ENCODE results near the gene ALKBH1.
"Not testable (repeated sequence)": the region's sequence is repeated elsewhere in the genome, so short reads cannot be mapped to it uniquely, and the experiment has no call there.

The ALKBH1 gene, protein sequence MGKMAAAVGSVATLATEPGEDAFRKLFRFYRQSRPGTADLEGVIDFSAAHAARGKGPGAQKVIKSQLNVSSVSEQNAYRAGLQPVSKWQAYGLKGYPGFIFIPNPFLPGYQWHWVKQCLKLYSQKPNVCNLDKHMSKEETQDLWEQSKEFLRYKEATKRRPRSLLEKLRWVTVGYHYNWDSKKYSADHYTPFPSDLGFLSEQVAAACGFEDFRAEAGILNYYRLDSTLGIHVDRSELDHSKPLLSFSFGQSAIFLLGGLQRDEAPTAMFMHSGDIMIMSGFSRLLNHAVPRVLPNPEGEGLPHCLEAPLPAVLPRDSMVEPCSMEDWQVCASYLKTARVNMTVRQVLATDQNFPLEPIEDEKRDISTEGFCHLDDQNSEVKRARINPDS

DNA sequence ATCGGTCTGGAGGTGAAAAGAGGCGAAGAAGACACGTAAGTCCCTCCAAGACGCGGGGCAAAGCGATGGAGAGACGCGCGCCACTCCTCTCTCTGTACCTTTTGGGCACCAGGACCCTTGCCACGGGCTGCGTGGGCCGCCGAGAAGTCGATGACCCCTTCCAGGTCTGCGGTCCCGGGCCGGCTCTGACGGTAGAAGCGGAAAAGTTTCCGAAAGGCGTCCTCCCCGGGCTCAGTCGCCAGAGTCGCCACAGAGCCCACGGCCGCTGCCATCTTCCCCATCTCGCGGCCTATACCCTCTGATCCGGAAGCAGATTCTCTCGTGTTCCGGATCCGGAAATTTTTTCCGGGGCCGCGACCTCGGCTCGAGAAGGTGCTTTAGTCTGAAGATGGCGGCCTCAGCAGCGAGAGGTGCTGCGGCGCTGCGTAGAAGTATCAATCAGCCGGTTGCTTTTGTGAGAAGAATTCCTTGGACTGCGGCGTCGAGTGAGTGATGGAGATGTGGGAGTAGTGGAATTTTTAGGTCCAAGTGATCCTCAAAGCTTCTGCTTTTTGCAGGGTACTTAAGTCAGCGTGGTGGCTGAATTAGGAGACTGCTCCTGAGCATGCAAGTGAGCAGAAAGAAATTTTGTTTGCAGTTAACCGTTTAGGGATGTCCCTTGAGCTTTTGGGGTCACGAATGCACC, at the start of gene ALKBH1, which contains the start of gene SLIRP:
Gene ALKBH1, minus strand, starts transcription at position 300 of the 685 bp plus-strand sequence. Its CDS starts 19 bp downstream, at position 281.
Gene SLIRP, plus strand, starts transcription at position 380 of the 685 bp plus-strand sequence. Its CDS starts 9 bp downstream, at position 389.
- peak; percentile 64 to 74 for DNase-seq (ENCODE audit: low read depth in 2 of 2, low spot score in 1 of 2)

DNA sequence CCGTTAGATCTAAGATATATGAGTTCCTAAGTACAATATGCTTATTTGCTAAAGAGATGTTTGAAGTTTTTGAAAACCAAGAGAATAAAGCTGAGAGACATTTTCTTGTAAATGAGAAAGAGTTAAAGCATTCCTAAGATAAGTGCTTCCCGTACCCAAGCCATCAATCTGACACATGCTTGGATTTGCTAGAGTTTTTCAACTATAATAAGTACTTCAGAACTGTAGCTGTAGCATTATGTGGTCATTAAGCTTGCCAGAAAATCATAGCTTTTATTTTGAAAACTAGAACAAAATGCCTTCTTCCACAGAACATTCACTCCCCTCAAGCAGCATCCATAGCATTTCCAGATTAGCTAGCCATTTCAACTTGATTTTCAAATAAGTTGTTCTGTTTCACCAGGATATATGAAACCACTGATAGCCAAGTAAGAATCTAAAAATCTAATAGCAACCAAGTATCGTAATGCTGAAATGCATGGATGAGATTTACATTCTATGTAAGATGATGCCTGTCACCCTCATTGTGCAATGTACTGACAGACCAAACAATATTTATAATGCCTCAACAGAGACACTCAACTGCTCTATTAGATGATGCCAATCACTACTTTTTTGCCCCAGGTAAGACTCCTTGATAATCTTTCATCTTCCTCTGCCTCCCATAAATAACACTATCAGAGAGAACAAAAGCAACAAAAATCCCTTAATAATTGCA, 45.1 kb upstream of the ALKBH1 start:
- DNase-seq (ENCODE audit: low read depth in 2 of 2, low spot score in 1 of 2), result no peak

DNA sequence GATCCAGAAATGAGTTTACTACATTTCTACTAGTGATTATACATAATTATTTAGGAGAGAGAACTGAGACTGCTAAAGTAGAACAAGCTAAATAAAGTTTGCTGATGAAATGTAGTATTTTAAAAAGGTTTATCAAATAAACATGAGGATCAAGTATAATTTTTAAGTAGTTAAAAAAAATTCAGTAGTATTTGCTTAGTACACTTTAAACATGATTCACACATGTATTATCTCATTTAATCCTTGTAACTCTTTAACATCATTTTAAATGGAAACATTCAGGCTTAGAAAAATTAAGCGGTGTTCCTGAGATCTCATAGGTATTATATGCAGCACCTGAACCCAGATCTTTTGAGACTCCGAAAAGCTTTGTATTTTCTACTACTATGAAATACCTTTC, 44.4 kb upstream of the ALKBH1 start:
- no peak for DNase-seq (ENCODE audit: low read depth in 2 of 2, low spot score in 1 of 2)

DNA sequence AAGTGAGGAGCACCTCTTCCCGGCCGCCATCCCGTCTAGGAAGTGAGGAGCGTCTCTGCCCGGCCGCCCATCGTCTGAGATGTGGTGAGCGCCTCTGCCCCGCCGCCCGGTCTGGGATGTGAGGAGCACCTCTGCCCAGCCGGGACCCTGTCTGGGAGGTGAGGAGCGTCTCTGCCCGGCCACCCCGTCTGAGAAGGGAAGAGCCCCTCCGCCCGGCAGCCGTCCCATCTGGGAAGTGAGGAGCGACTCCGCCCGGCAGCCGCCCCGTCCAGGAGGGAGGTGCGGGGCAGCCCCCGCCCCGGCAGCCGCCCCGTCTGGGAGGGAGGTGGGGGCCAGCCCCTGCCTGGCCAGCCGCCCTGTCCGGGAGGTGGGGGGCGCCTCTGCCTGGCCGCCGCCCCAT, 39.6 kb upstream of the ALKBH1 start:
- DNase-seq (ENCODE audit: low read depth in 2 of 2, low spot score in 1 of 2), result not testable (repeated sequence)

DNA sequence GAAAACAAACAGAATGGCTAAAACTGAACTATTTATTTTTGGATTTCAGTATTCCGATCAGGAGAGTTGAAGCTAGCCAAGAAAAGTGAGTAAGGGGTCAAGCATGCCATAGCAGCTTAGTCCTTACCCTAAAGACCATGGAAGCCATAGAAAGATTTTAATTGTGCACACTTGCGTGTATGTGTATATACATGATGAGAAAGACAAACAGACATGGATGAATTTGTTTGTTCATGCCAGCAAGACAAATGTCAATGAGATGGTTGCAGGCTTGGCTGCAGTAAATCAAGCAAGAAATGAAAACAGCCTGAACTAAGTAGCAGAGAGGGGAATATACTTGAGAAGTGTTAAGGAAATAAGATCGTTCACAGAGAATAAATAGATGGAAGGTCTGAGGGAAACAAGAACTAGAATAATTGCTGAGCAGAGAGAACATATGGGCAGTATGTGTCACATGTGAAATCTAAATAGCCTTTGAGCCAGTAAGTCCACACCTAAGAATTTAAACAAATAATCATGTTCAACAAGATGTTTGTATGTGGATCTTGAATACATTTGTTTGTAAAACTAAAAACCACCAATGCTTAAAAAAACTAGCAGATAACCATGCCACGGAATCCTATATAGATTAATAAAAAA, 38.4 kb upstream of the ALKBH1 start:
- no peak for DNase-seq (ENCODE audit: low read depth in 2 of 2, low spot score in 1 of 2)

DNA sequence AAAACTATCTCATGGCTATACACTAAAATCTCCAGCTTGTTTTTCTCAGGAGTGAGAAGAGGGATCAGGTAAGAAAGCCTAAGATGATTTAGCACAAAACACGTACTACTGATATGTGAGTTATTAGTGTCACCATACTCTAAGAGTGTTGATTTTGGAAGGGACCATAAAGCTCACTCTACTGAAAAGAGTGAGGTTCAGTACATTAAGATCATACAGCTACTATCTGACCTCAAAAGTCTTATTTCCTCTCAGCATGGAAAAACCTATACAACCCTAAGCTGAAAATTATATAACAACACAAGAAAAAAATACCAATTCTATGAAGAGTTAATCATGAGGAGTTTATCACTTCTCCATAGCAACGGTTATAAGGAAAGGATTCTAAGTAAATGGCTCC, 33.6 kb upstream of the ALKBH1 start:
- no peak for DNase-seq (ENCODE audit: low read depth in 2 of 2, low spot score in 1 of 2)

DNA sequence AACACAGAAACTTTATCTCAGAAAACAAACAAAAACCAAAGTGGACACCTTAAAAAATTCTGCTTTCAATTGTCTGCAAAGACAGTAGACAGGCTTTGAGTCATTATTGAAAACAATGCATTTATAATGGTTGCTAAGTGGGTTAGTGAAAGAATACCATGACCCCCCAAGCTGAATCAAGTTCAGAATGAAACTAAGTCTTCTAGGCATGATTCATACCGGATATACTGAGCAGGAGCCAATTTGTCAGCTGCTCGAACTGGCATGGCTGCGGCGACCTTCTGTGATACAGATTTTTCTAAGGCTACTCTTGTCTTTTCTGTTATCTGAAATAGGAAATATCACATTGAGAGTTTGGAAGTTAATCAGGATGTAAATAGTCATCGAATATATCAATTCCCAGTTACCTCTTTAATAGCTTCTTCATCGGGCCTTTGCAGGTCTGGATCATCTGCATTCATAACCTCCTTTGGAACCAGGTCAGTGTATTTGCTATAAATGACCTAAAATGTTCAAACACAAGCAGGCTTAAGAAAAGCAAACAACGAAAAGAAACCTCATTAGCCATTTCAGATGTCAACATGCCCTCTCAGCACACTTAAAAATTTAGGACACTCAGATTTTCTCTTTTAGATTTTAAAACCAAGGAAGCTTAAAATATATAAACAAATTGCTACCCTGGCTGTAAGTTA, 30.9 kb upstream of the ALKBH1 start:
- DNase-seq (ENCODE audit: low read depth in 2 of 2, low spot score in 1 of 2), result no peak

DNA sequence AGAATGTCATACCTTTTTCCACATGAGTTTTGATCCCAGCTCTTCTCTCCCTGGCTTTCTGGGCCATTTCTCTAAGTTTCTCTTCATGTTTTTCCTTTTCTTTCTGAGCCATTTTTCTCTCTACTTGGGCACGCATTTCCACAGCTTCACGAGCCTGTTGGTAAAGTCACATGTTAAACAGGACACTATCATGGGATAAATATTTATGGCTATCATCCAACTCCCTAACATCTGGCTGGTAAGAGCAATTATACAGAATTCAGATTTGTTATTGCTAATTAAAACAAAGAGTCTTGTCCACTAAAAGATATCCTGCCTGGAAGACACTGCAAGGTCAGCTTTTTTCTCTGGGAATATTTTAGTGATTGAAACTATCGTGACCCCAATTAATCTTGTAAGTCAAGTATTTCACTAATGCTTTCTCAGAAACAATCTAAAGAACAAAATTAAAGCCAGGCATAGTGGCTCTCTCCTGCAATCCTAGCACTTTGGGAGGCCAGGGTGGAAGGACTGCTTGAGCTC, 23.2 kb upstream of the ALKBH1 start:
- DNase-seq (ENCODE audit: low read depth in 2 of 2, low spot score in 1 of 2), result no peak

DNA sequence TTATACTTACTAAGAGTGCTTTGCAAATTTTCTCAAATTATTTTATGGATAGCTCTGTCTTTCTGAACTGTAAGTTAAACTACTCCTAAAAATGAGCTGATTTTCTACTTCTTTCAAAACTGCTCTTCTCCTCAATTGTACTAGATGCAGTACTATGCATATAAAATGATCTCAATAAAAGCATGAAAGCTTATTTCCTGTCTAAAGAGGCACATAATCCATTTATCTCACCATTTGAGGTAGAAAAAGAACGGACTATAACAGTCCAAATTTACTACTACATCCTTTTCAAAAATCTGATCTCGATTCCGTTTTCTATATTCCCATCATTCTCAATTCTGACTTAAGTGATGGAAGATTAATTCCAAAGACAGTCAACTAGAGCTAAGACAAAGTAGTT, 14.5 kb upstream of the ALKBH1 start:
- DNase-seq (ENCODE audit: low read depth in 2 of 2, low spot score in 1 of 2), result no peak

DNA sequence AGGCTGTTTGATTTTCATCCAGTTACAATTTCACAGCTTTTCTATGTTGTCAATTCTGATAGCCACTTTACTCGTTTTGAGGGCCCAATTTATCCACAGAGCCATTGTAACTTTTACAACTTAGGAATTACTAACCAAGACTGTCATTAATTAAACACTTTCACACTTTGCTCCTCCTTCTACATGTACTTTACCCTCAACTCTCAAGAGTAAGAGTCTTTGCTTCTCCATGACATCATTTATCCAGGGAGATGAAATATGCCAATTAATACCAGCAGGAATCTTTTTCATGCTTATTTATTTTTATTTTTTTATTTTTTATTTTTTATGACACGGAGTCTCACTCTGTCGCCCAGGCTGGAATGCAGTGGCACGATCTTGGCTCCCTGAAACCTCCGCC, 13.6 kb upstream of the ALKBH1 start:
- no peak for DNase-seq (ENCODE audit: low read depth in 2 of 2, low spot score in 1 of 2)

DNA sequence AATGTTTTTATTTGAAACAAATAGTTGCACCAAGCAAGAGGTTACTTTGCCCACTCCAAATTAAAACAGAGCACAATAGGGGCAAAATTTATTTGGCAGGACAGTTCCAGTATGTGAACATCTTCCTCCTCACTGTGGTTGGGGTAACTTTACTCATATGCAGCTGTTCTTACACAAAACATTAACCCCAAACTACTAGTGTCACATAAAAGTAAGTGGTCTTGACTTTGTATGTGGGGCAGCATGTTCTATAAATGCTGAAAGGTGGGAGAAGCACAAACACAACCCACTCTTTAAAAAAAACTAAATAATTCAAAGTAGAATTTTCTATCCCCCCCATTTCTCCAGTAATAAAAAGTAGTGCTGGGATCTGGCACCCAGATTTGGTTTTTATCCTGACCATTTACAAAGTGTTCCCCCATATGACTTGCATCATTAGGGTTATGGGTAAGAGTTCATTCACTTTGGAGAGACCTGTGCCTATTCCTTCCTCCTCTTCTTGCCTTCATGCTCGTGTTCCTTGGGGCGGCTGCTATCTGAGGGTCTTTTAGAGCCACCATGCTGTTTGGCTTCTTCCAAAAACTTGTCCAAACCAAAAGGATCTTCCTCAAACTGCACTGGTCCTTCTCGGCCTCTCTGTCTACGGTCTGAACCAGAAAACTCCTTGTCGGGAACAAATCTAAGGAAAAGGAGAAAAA, 9.9 kb upstream of the ALKBH1 start:
- no peak for DNase-seq (ENCODE audit: low read depth in 2 of 2, low spot score in 1 of 2)

DNA sequence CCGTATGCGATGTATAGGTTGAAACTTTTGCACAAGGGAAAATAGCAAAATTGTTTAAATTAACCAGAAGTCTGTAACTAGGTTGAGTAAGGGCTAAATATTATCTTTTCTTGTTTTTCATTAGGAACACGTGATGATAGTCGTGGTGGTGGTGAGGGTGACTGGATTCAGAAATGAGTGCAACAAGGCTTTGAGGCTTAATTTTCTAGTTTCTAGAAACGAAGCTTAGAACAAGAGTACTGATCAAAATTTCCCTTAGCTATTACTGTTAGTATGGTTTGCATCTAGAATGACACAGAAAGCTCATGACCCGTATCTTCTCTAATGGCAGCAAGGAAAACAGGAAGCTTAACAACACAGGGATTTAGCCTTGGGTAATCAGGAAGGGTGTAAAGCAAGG, 7.1 kb upstream of the ALKBH1 start:
- DNase-seq (ENCODE audit: low read depth in 2 of 2, low spot score in 1 of 2), result no peak

DNA sequence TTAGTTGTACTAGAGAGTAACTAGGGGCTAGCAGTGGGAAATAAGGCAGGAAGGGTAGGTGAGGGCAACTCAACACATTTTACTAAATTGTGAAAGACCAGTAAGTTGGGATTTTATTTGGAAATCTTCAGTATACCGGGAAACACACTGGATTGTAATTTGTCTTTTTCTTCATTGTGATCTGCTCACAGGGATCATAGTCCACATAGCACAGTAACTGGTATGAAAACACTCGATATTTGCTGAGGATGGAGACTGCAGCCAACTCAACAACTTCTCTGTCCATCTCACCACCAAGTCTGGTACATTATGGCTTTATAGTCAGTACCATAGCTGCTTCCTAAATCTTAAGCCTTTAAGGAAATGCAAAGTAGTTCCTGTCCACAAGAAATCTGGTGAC, 2.5 kb upstream of the ALKBH1 start:
- DNase-seq (ENCODE audit: low read depth in 2 of 2, low spot score in 1 of 2), result no peak

DNA sequence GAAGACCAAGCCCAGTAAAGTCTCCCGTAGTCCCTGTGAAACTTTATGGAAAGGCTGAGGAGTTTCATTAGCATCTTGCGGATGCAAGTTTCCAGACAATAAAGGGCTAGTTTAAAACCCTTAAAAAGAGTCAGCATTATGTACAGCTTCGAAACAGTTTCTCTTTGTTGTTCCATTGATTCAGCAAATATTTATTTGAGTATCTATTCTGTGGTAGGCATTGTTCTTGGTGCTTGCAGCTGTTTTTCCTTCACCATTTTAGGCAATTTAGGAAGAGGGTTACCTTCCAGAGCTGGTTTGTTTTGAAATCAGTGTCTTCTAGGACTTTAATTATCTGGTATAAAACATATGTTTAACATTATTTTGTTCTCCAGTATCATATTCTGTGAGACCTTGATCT, 1.6 kb upstream of the ALKBH1 start:
- DNase-seq (ENCODE audit: low read depth in 2 of 2, low spot score in 1 of 2), result no peak

DNA sequence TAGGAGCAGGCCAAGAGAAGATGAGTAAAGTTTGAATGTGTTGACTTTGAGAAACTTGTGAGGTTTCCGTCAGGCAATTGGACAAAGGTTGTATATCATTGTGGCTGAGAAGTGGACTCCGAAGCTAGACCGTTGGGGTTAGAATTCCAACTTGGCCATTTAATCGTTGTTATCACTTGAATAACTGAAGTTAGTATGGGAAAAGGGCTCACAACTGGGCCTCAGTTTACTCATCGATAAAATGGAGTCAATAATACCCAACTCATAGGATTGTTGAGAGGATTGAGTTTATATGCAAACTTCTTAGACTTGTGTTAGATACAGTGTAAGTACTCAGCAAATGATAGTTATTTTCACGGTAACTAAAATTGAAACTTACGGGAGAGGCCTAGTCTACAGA, 926 bp upstream of the ALKBH1 start:
- no peak for DNase-seq (ENCODE audit: low read depth in 2 of 2, low spot score in 1 of 2)

DNA sequence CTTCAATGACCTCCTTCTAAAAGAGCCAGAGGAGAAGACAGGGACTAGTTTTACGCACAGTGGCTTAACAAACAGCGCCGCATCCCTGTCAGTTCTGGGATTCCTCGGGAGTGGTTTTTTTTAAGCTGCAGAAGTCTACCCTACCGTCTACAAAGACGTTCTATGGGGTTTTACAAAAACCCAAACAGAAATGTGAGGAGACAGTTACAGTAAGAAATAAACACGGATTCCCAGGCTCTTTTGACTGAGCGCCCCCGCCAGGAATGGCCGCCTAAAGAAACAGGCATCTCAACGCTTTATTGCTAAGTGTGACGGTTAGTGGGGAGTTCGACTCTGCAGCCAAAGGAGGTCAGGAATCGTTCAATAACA, 484 bp downstream of the ALKBH1 start:
- DNase-seq (ENCODE audit: low read depth in 2 of 2, low spot score in 1 of 2), result no peak

DNA sequence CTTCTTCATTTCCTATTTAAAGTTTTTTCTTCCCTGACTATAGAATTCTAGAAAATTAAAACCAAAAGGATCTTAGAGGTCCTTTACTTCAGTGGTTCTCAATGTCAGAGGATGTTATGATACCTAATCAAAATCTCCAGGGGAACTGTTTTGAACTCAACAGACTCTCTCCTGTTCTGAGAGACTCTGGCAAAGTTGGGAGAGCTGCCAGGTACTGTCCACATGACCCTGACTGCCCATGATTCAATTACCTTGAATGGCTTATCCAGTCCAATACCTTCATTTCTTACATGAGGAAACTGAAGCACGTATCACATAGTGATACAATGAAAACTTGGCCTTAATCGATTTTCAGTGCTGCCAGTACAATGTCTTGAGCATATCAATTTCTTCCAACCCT, 16.6 kb downstream of the ALKBH1 start:
- DNase-seq (ENCODE audit: low read depth in 2 of 2, low spot score in 1 of 2), result no peak

DNA sequence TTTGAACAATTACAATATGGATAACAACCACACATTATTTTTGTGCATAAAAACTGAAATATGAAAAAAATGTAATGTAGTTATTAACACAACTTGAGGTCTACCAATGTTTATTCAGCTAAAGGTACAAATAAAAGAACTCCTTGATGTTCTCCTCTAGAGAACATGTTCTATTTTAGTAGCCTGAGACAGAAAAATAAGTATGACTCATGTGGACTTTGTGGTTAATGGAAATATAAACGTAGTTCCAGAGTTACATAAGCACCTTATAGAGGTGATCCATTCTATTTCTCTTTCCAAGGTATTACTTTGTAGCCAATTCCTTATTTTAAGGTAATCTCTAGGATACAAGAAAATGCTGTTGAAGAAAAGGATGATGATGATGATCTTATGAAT, 25.7 kb downstream of the ALKBH1 start:
- DNase-seq (ENCODE audit: low read depth in 2 of 2, low spot score in 1 of 2), result no peak

DNA sequence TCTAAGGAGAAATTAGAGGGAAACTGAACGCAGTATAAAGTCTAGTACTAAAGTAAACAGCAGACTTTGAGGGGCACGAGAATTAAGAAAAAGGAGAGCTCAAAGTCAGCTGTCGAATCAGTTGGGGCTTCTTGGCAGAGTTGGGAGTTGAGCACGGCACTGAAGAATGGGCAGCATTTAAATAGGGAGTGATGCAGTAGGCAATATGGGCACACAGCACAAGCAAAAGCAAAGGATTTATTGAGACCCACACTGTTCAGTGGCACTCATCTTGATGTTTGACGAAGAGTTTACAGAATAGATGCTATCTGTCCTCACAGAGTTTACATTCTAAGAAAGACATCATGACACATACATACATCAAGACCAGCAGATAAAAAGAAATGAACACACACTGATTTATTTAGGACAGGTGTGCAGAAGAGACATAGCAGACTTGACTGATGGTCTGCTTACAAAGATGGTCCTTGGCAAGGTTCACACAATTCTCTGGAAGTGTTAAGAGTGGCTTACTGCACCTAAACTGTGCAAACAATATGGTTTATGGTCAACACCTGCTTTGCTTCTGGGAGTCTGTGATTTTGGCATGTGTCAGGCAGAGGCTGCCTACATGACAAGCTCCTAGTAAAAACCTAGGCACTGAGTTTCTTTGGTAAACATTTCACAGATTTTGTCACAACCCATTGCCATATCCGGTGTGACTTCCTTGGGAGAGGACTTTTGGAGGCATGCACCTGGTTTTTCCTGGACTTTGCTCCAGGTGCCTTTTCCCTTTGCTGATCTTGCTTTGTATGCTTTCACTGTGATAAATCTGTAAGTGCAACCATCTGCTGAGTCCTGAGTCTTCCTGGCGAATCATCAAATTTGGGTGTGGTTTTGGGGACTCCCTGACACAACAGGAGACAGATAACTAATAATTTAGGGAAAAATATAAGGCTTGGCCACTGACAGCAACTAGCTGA, 26.3 kb downstream of the ALKBH1 start:
- DNase-seq (ENCODE audit: low read depth in 2 of 2, low spot score in 1 of 2), result no peak
